Lower leg skin (tissue), 3 donors: Measurements from ENCODE around the gene FAM13A.

Source experiments
- CTCF ChIP-seq, 3 donors: fragments of 450-650 bp; IDR thresholded peaks; one replicate each; pipeline ENCODE4 v1.5.1; 2016; ENCODE audit warnings: antibody characterized with exemption in 3 of 3, mild to moderate bottlenecking in 3 of 3, moderate library complexity in 2 of 3
- POLR2A ChIP-seq, 2 donors: fragments of 450-650 bp; IDR thresholded peaks; one replicate each; pipeline ENCODE4 v1.6.1; 2016 to 2017; ENCODE audit warnings: antibody characterized with exemption in 2 of 2, mild to moderate bottlenecking in 1 of 2, moderate library complexity in 1 of 2

GRCh38 chr4:88919056-88919455 is 137.9 kb downstream of the FAM13A start:
- TF ChIP-seq CTCF (IDR thresholded peaks at IDR 0.05) (no peak), POLR2A (IDR thresholded peaks at IDR 0.05) (no peak)
